ENCODE results near the gene RAD54L.
"Not testable (repeated sequence)": the region's sequence is repeated elsewhere in the genome, so short reads cannot be mapped to it uniquely, and the experiment has no call there.

Gene RAD54L

GRCh38 chr1:46319960-46320914, 72.7 kb downstream of the RAD54L start:
- not testable (repeated sequence) for DNase-seq, ATAC-seq

DNA sequence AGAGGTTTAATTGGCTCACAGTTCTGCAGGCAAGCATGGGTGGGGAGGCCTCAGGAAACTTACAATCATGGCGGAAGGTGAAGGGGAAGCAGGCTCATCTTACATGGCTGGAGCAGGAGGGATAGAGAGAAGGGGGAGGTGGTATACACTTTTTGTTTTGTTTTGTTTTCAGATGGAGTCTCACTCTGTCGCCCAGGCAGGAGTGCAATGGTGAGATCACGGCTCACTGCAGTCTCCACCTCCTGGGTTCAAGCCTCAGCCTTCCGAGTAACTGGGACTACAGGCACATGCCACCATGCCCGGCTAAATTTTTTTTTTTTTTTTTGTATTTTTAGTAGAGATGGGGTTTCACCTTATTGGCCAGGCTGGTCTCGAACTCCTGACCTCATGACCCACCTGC, 74.6 kb downstream of the RAD54L start:
- not testable (repeated sequence) for ATAC-seq

DNA sequence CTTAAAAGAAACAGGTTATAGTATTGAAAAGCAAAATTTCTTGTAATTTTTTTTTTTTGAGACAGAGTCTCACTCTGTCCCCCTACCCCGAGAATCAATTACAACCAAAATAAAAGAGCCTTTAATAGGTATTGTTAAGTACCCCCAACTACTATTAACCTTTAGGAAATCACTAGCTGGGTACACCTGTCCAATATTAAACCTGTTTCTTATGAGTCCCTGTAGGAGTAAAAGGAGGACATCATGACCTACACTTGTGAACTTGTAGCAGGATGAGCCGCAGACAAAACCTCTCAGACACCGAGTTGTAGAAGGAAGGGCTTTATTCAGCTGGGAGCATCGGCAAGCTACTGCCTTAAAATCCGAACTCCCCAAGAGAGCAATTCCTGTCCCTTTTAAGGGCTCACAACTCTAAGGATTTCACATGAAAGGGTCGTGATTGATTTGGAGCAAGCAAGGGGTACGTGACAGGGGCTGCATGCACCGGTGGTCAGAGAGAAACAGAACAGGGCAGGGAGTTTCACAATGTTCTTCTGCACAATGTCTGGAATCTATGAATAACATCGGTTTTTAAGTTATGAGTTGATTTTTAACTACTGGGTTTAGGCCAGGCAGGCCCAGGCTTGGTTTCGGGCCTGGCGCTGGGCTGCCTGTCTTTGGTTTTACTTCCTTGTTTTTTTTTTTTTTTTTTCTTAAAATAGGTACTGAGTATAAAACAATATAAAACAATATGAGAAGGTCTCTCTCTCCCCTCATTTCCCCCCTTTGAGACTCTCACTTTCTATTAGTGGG, 77.9 kb downstream of the RAD54L start:
- DNase-seq, ATAC-seq: not testable (repeated sequence)

More for the DNA sequence above, 74.6 kb downstream of the RAD54L start:
- not testable (repeated sequence) for DNase-seq
